Activated CD8-positive, alpha-beta T cell treated with anti-CD3 and anti-CD28 coated beads for 36 hours (primary cell): Measurements from ENCODE around the gene PCDHGA10. TPM values are rescaled to one million over a fixed set of nuclear protein-coding genes. Genes with fewer than 3 reads are reported as not detected.
"Not testable (repeated sequence)": the region's sequence is repeated elsewhere in the genome, so short reads cannot be mapped to it uniquely, and the experiment has no call there.

Source experiments
- ATAC-seq: fragments of 200-7000 bp; cut with Tn5 transposase; one replicate; pipeline ENCODE4 v1.10.0; 2021; ENCODE audit warnings: mild to moderate bottlenecking, moderate library complexity
- CTCF ChIA-PET: fragments of 350-600 bp; sonication (Branson Sonifier 250); formaldehyde crosslinking; loops from one replicate; lab custom pipeline; 2021; ENCODE audit warnings: antibody characterized with exemption; lab: Charles Lee
- POLR2A ChIA-PET: fragments of 350-600 bp; sonication (Branson Sonifier 250); formaldehyde crosslinking; loops from one replicate; lab custom pipeline; 2021; ENCODE audit warnings: antibody characterized with exemption; lab: Charles Lee
- DNase-seq: peaks from one replicate; pipeline ENCODE4 v3.0.0-alpha.2; 2020
- H3K27ac Mint-ChIP-seq: one replicate; pipeline ENCODE4 v1.8.0; 2021; ENCODE audit warnings: mild to moderate bottlenecking, mixed read lengths
- H3K27me3 Mint-ChIP-seq: one replicate; pipeline ENCODE4 v1.8.0; 2021; ENCODE audit warnings: mixed read lengths
- H3K36me3 Mint-ChIP-seq: one replicate; pipeline ENCODE4 v1.8.0; 2021; ENCODE audit warnings: low read depth, mixed read lengths
- H3K4me1 Mint-ChIP-seq: one replicate; pipeline ENCODE4 v1.8.0; 2021; ENCODE audit warnings: low read depth, mixed read lengths
- H3K4me3 Mint-ChIP-seq: one replicate; pipeline ENCODE4 v1.8.0; 2021; ENCODE audit warnings: mild to moderate bottlenecking, moderate library complexity, mixed read lengths
- H3K9me3 Mint-ChIP-seq: one replicate; pipeline ENCODE4 v1.8.0; 2021; ENCODE audit warnings: mixed read lengths
- intact Hi-C: fragments of 100-400 bp; cut with micrococcal nuclease; formaldehyde crosslinking; loops from one replicate; pipeline ENCODE4 v1.10.0; 2022
- total RNA-seq, 2 experiments: library from RNA; stranded (reverse); gene quantifications; one replicate each; pipeline ENCODE4 v1.2.3, GENCODE V29; 2021
- TF ChIP-seq, protein P1 (sequence below): fragments of 200-600 bp; IDR thresholded peaks from one replicate; pipeline ENCODE4 v1.8.0; 2022; ENCODE audit warnings: antibody characterized with exemption, mild to moderate bottlenecking

Gene PCDHGA10
- total RNA-seq, 2 experiments from 2014 or later: not detected

DNA sequence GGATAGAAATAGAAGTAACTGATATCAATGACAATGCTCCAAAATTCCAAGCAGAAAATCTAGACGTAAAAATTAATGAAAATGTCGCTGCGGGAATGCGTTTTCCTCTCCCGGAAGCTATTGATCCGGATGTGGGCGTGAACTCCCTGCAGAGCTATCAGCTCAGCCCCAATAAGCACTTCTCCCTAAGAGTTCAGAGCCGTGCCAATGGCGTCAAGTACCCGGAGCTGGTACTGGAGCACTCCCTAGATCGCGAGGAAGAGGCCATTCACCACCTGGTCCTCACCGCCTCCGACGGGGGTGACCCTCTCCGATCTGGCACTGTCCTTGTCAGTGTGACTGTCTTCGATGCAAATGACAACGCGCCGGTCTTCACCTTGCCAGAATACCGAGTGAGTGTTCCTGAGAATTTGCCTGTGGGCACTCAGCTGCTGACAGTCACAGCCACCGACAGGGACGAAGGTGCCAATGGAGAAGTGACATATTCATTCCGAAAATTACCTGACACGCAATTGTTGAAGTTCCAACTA lies 818 bp downstream of the PCDHGA10 start:
- no peak for ATAC-seq
- ChIA-PET POLR2A (no interaction called here), CTCF (interaction anchor here (0.6 to 3.7 kb wide), 35 partner anchors 8 to 572 kb away, joined by 3 to 45 read pairs (median 5); partner anchors contain the start of genes PCDHGA1, PCDHGA12, PCDHGA3 and PCDHGA4)
- intact Hi-C loops: loop anchor here (5.0 kb wide), 2 partner anchors 99 to 144 kb away; no protein-coding TSS in a partner anchor
- Mint-ChIP-seq H3K4me1 (peaks cover 16% of the 10 kb centered on the region), H3K36me3 (peaks cover 30% of the 10 kb centered on the region), H3K4me3 (peak overlapping the region; percentile 73), H3K27me3 (peaks cover 71% of the 10 kb centered on the region), H3K27ac (no peak overlapping the region), H3K9me3 (peaks cover 31% of the 10 kb centered on the region)
- no peak for DNase-seq
- TF ChIP-seq, protein P1, sequence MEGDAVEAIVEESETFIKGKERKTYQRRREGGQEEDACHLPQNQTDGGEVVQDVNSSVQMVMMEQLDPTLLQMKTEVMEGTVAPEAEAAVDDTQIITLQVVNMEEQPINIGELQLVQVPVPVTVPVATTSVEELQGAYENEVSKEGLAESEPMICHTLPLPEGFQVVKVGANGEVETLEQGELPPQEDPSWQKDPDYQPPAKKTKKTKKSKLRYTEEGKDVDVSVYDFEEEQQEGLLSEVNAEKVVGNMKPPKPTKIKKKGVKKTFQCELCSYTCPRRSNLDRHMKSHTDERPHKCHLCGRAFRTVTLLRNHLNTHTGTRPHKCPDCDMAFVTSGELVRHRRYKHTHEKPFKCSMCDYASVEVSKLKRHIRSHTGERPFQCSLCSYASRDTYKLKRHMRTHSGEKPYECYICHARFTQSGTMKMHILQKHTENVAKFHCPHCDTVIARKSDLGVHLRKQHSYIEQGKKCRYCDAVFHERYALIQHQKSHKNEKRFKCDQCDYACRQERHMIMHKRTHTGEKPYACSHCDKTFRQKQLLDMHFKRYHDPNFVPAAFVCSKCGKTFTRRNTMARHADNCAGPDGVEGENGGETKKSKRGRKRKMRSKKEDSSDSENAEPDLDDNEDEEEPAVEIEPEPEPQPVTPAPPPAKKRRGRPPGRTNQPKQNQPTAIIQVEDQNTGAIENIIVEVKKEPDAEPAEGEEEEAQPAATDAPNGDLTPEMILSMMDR: no peak

DNA sequence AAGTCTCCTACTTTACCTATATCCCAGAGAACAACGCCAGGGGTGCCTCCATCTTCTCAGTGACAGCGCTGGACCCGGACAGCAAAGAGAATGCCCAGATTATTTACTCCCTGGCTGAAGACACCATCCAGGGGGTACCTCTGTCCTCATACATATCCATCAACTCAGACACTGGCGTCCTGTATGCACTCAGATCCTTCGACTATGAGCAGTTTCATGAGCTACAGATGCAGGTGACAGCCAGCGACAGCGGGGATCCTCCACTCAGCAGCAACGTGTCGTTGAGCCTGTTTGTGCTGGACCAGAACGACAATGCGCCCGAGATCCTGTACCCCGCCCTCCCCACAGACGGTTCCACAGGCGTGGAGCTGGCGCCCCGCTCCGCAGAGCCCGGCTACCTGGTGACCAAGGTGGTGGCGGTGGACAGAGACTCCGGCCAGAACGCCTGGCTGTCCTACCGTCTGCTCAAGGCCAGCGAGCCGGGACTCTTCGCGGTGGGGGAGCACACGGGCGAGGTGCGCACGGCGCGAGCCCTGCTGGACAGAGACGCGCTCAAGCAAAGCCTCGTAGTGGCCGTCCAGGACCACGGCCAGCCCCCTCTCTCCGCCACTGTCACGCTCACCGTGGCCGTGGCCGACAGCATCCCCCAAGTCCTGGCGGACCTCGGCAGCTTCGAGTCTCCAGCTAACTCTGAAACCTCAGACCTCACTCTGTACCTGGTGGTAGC lies 1.9 kb downstream of the PCDHGA10 start:
- intact Hi-C loops: loop anchor here (5.0 kb wide), 2 partner anchors 98 to 143 kb away; no protein-coding TSS in a partner anchor
- H3K27ac Mint-ChIP-seq: not testable (repeated sequence)
- H3K27me3 Mint-ChIP-seq: peaks cover 69% of the 10 kb centered on the region

DNA sequence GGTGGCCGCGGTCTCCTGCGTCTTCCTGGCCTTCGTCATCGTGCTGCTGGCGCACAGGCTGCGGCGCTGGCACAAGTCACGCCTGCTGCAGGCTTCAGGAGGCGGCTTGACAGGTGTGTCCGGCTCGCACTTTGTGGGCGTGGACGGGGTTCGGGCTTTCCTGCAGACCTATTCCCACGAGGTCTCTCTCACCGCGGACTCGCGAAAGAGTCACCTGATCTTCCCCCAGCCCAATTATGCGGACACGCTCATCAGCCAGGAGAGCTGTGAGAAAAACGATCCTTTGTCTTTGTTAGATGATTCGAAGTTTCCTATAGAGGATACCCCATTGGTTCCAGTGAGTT lies 2.5 kb downstream of the PCDHGA10 start:
- Mint-ChIP-seq H3K4me3 (peak overlapping the region; percentile 32), H3K4me1 (peaks cover 16% of the 10 kb centered on the region), H3K36me3 (peaks cover 31% of the 10 kb centered on the region), H3K27me3 (peaks cover 68% of the 10 kb centered on the region), H3K9me3 (peaks cover 31% of the 10 kb centered on the region)
- DNase-seq, ATAC-seq, intact Hi-C loops, H3K27ac Mint-ChIP-seq, POLR2A ChIA-PET: not testable (repeated sequence)
- CTCF ChIA-PET: interaction anchor here (0.9 to 3.9 kb wide), 5 partner anchors 59 to 148 kb away, joined by 3 to 17 read pairs (median 4); partner anchors contain the start of genes PCDHGA3 and PCDHGB1

More for the DNA sequence above, 1.9 kb downstream of the PCDHGA10 start:
- not testable (repeated sequence) for ATAC-seq, DNase-seq, H3K4me3 Mint-ChIP-seq
- ChIA-PET CTCF (interaction anchor here (1.8 to 3.9 kb wide), 8 partner anchors 12 to 149 kb away, joined by 5 to 45 read pairs (median 21); partner anchors contain the start of genes PCDHGA12, PCDHGA8, PCDHGA9 and PCDHGB3), POLR2A (interaction anchor here (0.6 kb wide), 1 partner anchor 23 kb away, joined by 3 read pairs; no protein-coding TSS in a partner anchor)
- peaks cover 30% of the 10 kb centered on the region for H3K9me3 Mint-ChIP-seq
- peaks cover 16% of the 10 kb centered on the region for H3K4me1 Mint-ChIP-seq
- H3K36me3 Mint-ChIP-seq: peaks cover 32% of the 10 kb centered on the region

DNA sequence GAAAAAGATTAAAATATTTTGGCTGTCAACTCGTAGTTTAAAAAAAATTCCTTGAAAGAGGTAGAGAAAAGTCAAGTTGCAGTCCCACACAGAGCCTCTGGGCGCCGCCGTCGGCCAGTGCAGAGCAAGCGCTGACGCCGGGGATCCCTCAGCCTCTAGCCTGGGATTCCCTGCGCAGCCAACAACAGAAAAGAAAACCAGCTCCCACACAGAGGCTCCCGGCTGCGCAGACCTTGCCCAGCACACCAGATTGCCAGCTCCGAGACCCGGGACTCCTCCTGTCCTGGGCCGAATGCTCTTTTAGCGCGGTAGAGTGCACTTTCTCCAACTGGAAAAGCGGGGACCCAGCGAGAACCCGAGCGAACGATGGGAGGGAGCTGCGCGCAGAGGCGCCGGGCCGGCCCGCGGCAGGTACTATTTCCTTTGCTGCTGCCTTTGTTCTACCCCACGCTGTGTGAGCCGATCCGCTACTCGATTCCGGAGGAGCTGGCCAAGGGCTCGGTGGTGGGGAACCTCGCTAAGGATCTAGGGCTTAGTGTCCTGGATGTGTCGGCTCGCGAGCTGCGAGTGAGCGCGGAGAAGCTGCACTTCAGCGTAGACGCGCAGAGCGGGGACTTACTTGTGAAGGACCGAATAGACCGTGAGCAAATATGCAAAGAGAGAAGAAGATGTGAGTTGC lies 4.8 kb downstream of the PCDHGA10 start, which contains the start of gene PCDHGB7:
PCDHGB7 (plus strand) TSS at position 184 of the 679 bp plus-strand sequence; CDS start at position 367, 183 bp downstream.
- TF ChIP-seq, protein P1: peak; percentile 63
- intact Hi-C loops, POLR2A ChIA-PET, H3K27ac Mint-ChIP-seq: not testable (repeated sequence)
- CTCF ChIA-PET: interaction anchor here (0.8 to 6.5 kb wide), 13 partner anchors 9 to 209 kb away, joined by 3 to 71 read pairs (median 4); partner anchors contain the start of genes PCDHB12, PCDHGA12 and PCDHGB6
- ATAC-seq: peak; percentile 76
- H3K36me3 Mint-ChIP-seq: peaks cover 39% of the 10 kb centered on the region
- peak; percentile 75 for DNase-seq
- H3K4me1 Mint-ChIP-seq: peaks cover 19% of the 10 kb centered on the region
- peaks cover 77% of the 10 kb centered on the region for H3K27me3 Mint-ChIP-seq
- peak within 1 kb of the TSS; percentile 64 for H3K4me3 Mint-ChIP-seq
- H3K9me3 Mint-ChIP-seq: peaks cover 39% of the 10 kb centered on the region

DNA sequence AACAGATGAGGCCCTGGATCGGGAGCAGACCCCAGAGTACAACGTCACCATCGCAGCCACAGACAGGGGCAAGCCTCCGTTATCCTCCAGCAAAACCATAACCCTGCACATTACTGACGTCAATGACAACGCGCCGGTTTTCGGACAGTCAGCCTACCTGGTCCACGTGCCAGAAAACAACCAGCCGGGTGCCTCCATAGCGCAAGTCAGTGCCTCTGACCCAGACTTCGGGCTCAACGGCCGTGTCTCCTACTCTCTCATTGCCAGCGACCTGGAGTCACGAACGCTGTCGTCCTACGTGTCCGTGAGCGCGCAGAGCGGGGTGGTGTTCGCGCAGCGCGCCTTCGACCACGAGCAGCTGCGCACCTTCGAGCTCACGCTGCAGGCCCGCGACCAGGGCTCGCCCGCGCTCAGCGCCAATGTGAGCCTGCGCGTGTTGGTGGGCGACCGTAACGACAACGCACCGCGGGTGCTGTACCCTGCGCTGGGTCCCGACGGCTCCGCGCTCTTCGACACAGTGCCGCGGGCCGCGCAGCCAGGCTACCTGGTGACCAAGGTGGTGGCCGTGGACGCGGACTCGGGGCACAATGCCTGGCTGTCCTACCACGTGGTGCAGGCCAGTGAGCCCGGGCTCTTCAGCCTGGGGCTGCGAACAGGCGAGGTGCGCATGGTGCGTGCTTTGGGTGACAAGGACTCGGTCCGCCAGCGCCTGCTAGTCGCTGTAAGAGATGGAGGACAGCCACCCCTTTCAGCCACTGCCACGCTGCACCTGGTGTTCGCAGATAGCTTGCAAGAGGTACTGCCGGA lies 6.5 kb downstream of the PCDHGA10 start:
- peaks cover 35% of the 10 kb centered on the region for H3K9me3 Mint-ChIP-seq

More for the DNA sequence above, 6.5 kb downstream of the PCDHGA10 start:
- DNase-seq (no peak), ATAC-seq (no peak)
- peaks cover 35% of the 10 kb centered on the region for H3K36me3 Mint-ChIP-seq
- H3K4me1 Mint-ChIP-seq: peaks cover 13% of the 10 kb centered on the region
- CTCF ChIA-PET: interaction anchor here (0.9 to 6.5 kb wide), 9 partner anchors 11 to 145 kb away, joined by 3 to 71 read pairs (median 10); partner anchors contain the start of genes PCDHGA12, PCDHGC3 and PCDHGC4
- no peak overlapping the region for H3K27ac Mint-ChIP-seq
- TF ChIP-seq, protein P1: no peak
- POLR2A ChIA-PET: no interaction called here
- H3K4me3 Mint-ChIP-seq: no peak overlapping the region
- intact Hi-C loops: no loop called here
- H3K27me3 Mint-ChIP-seq: peaks cover 72% of the 10 kb centered on the region
